ENCODE measurements around the gene CD8B. TPM values are rescaled to one million over a fixed set of nuclear protein-coding genes. Genes with fewer than 3 reads are reported as not detected.
"Not testable (repeated sequence)": the region's sequence is repeated elsewhere in the genome, so short reads cannot be mapped to it uniquely, and the experiment has no call there.

The CD8B gene
- 0.27 TPM for polyA plus RNA-seq (2013, experiment 1 of 2)
- 0.25 TPM for polyA plus RNA-seq (2013, experiment 2 of 2)

- not testable (repeated sequence) for H2AK5ac ChIP-seq (ENCODE audit: low read length); H3K4me3 ChIP-seq (ENCODE audit: low read length); H3K56ac ChIP-seq (ENCODE audit: low read length); H3K9ac ChIP-seq (ENCODE audit: low read length); H3K27ac ChIP-seq (ENCODE audit: low read depth, low read length); H3K4me2 ChIP-seq (ENCODE audit: low read length); H3K27me3 ChIP-seq (ENCODE audit: insufficient read depth, low read length, poor library complexity); H2BK15ac ChIP-seq (replicated peaks; ENCODE audit: low read depth); H3K4me1 ChIP-seq (ENCODE audit: control insufficient read depth, low read depth, low read length); H4K8ac ChIP-seq (ENCODE audit: low read depth, low read length); H2BK5ac ChIP-seq (ENCODE audit: low read length); H2BK120ac ChIP-seq (ENCODE audit: low read depth, low read length); H3K23ac ChIP-seq (ENCODE audit: low read length); H3K4ac ChIP-seq (ENCODE audit: low read depth, low read length); H3K79me2 ChIP-seq (ENCODE audit: control insufficient read depth, insufficient read depth, low read length); H3K18ac ChIP-seq (ENCODE audit: low read length); H3K36me3 ChIP-seq (ENCODE audit: control insufficient read depth, insufficient read depth, low read length); H3K79me1 ChIP-seq (ENCODE audit: low read length); H4K5ac ChIP-seq (ENCODE audit: low read length)
- peak; percentile 16 for DNase-seq
- WGBS (ENCODE audit: extremely low coverage, insufficient coverage, low lambda C conversion rate), result no CpG with 5 or more reads among the region's 55 CpGs
These were observed at the start of gene CD8B for GRCh38 chr2:86861628-86862379. Gene CD8B, minus strand, starts transcription at chr2:86861886. Its CDS starts 21 bp downstream, at chr2:86861865.

- H2BK120ac ChIP-seq (ENCODE audit: low read depth, low read length); H3K23ac ChIP-seq (ENCODE audit: low read length); H2BK5ac ChIP-seq (ENCODE audit: low read length); H4K5ac ChIP-seq (ENCODE audit: low read length); H3K18ac ChIP-seq (ENCODE audit: low read length); H3K9ac ChIP-seq (ENCODE audit: low read length); H3K27me3 ChIP-seq (ENCODE audit: insufficient read depth, low read length, poor library complexity); H3K4me1 ChIP-seq (ENCODE audit: control insufficient read depth, low read depth, low read length); H3K79me1 ChIP-seq (ENCODE audit: low read length); H4K8ac ChIP-seq (ENCODE audit: low read depth, low read length); H2AK5ac ChIP-seq (ENCODE audit: low read length); H3K79me2 ChIP-seq (ENCODE audit: control insufficient read depth, insufficient read depth, low read length); H3K4me2 ChIP-seq (ENCODE audit: low read length); H3K4me3 ChIP-seq (ENCODE audit: low read length); H2BK15ac ChIP-seq (replicated peaks; ENCODE audit: low read depth); H3K56ac ChIP-seq (ENCODE audit: low read length); H3K4ac ChIP-seq (ENCODE audit: low read depth, low read length); H3K27ac ChIP-seq (ENCODE audit: low read depth, low read length); H3K36me3 ChIP-seq (ENCODE audit: control insufficient read depth, insufficient read depth, low read length); DNase-seq: not testable (repeated sequence)
- WGBS (ENCODE audit: extremely low coverage, insufficient coverage, low lambda C conversion rate), result no CpG with 5 or more reads among the region's 1 CpG
These were observed 44.2 kb upstream of the CD8B start for GRCh38 chr2:86905868-86906267.

- not testable (repeated sequence) for H3K23ac ChIP-seq (ENCODE audit: low read length); H3K9ac ChIP-seq (ENCODE audit: low read length); H3K56ac ChIP-seq (ENCODE audit: low read length); H3K27ac ChIP-seq (ENCODE audit: low read depth, low read length); H3K18ac ChIP-seq (ENCODE audit: low read length); H3K4me1 ChIP-seq (ENCODE audit: control insufficient read depth, low read depth, low read length); H3K4me3 ChIP-seq (ENCODE audit: low read length); H2BK120ac ChIP-seq (ENCODE audit: low read depth, low read length); H3K79me1 ChIP-seq (ENCODE audit: low read length); H3K4ac ChIP-seq (ENCODE audit: low read depth, low read length); H3K27me3 ChIP-seq (ENCODE audit: insufficient read depth, low read length, poor library complexity); H2BK15ac ChIP-seq (replicated peaks; ENCODE audit: low read depth); H3K4me2 ChIP-seq (ENCODE audit: low read length); H2AK5ac ChIP-seq (ENCODE audit: low read length); H4K8ac ChIP-seq (ENCODE audit: low read depth, low read length); H2BK5ac ChIP-seq (ENCODE audit: low read length); H4K5ac ChIP-seq (ENCODE audit: low read length); H3K36me3 ChIP-seq (ENCODE audit: control insufficient read depth, insufficient read depth, low read length); H3K79me2 ChIP-seq (ENCODE audit: control insufficient read depth, insufficient read depth, low read length)
- DNase-seq, result peak; percentile 51
- no CpG with 5 or more reads among the region's 4 CpGs for WGBS (ENCODE audit: extremely low coverage, insufficient coverage, low lambda C conversion rate)
These were observed 39.0 kb upstream of the CD8B start for GRCh38 chr2:86900687-86901086.

- H3K4ac ChIP-seq (ENCODE audit: low read depth, low read length); H3K23ac ChIP-seq (ENCODE audit: low read length); H3K36me3 ChIP-seq (ENCODE audit: control insufficient read depth, insufficient read depth, low read length); H2BK5ac ChIP-seq (ENCODE audit: low read length); H3K4me3 ChIP-seq (ENCODE audit: low read length); DNase-seq; H3K27ac ChIP-seq (ENCODE audit: low read depth, low read length); H3K56ac ChIP-seq (ENCODE audit: low read length); H4K5ac ChIP-seq (ENCODE audit: low read length); H3K4me1 ChIP-seq (ENCODE audit: control insufficient read depth, low read depth, low read length); H3K9ac ChIP-seq (ENCODE audit: low read length); H4K8ac ChIP-seq (ENCODE audit: low read depth, low read length); H2BK15ac ChIP-seq (replicated peaks; ENCODE audit: low read depth); H3K18ac ChIP-seq (ENCODE audit: low read length); H2AK5ac ChIP-seq (ENCODE audit: low read length); H3K4me2 ChIP-seq (ENCODE audit: low read length); H3K79me1 ChIP-seq (ENCODE audit: low read length); H2BK120ac ChIP-seq (ENCODE audit: low read depth, low read length); H3K27me3 ChIP-seq (ENCODE audit: insufficient read depth, low read length, poor library complexity); H3K79me2 ChIP-seq (ENCODE audit: control insufficient read depth, insufficient read depth, low read length): not testable (repeated sequence)
- no CpG with 5 or more reads among the region's 3 CpGs for WGBS (ENCODE audit: extremely low coverage, insufficient coverage, low lambda C conversion rate)
These were observed 24.3 kb upstream of the CD8B start for GRCh38 chr2:86886026-86886425.

GRCh38 chr2:86882865-86883264 is 21.2 kb upstream of the CD8B start:
- H4K8ac ChIP-seq (ENCODE audit: low read depth, low read length); DNase-seq; H3K56ac ChIP-seq (ENCODE audit: low read length); H3K4me3 ChIP-seq (ENCODE audit: low read length); H3K27ac ChIP-seq (ENCODE audit: low read depth, low read length); H4K5ac ChIP-seq (ENCODE audit: low read length); H3K18ac ChIP-seq (ENCODE audit: low read length); H3K27me3 ChIP-seq (ENCODE audit: insufficient read depth, low read length, poor library complexity); H3K4me2 ChIP-seq (ENCODE audit: low read length); H3K79me2 ChIP-seq (ENCODE audit: control insufficient read depth, insufficient read depth, low read length); H3K79me1 ChIP-seq (ENCODE audit: low read length); H3K4me1 ChIP-seq (ENCODE audit: control insufficient read depth, low read depth, low read length); H3K9ac ChIP-seq (ENCODE audit: low read length); H3K36me3 ChIP-seq (ENCODE audit: control insufficient read depth, insufficient read depth, low read length); H3K23ac ChIP-seq (ENCODE audit: low read length); H2BK15ac ChIP-seq (replicated peaks; ENCODE audit: low read depth); H2BK120ac ChIP-seq (ENCODE audit: low read depth, low read length); H2AK5ac ChIP-seq (ENCODE audit: low read length); H3K4ac ChIP-seq (ENCODE audit: low read depth, low read length); H2BK5ac ChIP-seq (ENCODE audit: low read length): not testable (repeated sequence)
- WGBS (ENCODE audit: extremely low coverage, insufficient coverage, low lambda C conversion rate), result no CpG with 5 or more reads among the region's 2 CpGs
